DND-41 (cell line): ENCODE results near the gene CLEC10A.
"Not testable (repeated sequence)": the region's sequence is repeated elsewhere in the genome, so short reads cannot be mapped to it uniquely, and the experiment has no call there.

Experiments
- EZH2 ChIP-seq: IDR thresholded peaks from 3 replicates; pipeline ENCODE4 v1.6.1; 2012; ENCODE audit warnings: borderline replicate concordance, low read depth, mild to moderate bottlenecking, moderate library complexity, low read length, inconsistent platforms; ENCODE audit not compliant: severe bottlenecking
- TF ChIP-seq, protein P1 (sequence below): IDR thresholded peaks from 2 replicates; pipeline ENCODE4 v1.5.1; 2012; ENCODE audit warnings: borderline replicate concordance, low read length, moderate library complexity, mild to moderate bottlenecking; ENCODE audit not compliant: poor library complexity, severe bottlenecking; ENCODE audit errors: extremely low read depth

DNA sequence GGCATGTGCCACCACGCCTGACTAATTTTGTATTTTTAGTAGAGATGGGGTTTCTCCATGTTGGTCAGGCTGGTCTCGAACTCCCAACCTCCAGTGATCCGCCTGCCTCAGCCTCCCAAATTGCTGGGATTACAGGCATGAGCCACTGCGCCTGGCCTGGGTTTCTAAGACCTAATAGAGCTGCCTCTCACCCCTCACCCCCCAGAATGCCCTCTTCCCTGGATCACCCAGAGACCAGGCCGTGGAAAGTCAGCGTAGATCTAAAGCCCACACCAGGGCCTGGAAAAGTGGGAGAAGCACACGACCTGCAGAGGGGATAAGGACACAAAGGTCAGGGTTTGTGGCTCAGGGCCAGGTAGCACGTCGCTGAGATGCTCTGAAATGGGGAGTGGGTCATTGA, 29.5 kb downstream of the CLEC10A start:
- TF ChIP-seq, protein P1, sequence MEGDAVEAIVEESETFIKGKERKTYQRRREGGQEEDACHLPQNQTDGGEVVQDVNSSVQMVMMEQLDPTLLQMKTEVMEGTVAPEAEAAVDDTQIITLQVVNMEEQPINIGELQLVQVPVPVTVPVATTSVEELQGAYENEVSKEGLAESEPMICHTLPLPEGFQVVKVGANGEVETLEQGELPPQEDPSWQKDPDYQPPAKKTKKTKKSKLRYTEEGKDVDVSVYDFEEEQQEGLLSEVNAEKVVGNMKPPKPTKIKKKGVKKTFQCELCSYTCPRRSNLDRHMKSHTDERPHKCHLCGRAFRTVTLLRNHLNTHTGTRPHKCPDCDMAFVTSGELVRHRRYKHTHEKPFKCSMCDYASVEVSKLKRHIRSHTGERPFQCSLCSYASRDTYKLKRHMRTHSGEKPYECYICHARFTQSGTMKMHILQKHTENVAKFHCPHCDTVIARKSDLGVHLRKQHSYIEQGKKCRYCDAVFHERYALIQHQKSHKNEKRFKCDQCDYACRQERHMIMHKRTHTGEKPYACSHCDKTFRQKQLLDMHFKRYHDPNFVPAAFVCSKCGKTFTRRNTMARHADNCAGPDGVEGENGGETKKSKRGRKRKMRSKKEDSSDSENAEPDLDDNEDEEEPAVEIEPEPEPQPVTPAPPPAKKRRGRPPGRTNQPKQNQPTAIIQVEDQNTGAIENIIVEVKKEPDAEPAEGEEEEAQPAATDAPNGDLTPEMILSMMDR: not testable (repeated sequence)
- not testable (repeated sequence) for TF ChIP-seq EZH2
